ENCODE results near the gene INPP1. TPM values are rescaled to one million over a fixed set of nuclear protein-coding genes. Genes with fewer than 3 reads are reported as not detected.
"Not testable (repeated sequence)": the region's sequence is repeated elsewhere in the genome, so short reads cannot be mapped to it uniquely, and the experiment has no call there.

Gene INPP1, protein sequence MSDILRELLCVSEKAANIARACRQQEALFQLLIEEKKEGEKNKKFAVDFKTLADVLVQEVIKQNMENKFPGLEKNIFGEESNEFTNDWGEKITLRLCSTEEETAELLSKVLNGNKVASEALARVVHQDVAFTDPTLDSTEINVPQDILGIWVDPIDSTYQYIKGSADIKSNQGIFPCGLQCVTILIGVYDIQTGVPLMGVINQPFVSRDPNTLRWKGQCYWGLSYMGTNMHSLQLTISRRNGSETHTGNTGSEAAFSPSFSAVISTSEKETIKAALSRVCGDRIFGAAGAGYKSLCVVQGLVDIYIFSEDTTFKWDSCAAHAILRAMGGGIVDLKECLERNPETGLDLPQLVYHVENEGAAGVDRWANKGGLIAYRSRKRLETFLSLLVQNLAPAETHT
- total RNA-seq: 11.0 TPM

DNA sequence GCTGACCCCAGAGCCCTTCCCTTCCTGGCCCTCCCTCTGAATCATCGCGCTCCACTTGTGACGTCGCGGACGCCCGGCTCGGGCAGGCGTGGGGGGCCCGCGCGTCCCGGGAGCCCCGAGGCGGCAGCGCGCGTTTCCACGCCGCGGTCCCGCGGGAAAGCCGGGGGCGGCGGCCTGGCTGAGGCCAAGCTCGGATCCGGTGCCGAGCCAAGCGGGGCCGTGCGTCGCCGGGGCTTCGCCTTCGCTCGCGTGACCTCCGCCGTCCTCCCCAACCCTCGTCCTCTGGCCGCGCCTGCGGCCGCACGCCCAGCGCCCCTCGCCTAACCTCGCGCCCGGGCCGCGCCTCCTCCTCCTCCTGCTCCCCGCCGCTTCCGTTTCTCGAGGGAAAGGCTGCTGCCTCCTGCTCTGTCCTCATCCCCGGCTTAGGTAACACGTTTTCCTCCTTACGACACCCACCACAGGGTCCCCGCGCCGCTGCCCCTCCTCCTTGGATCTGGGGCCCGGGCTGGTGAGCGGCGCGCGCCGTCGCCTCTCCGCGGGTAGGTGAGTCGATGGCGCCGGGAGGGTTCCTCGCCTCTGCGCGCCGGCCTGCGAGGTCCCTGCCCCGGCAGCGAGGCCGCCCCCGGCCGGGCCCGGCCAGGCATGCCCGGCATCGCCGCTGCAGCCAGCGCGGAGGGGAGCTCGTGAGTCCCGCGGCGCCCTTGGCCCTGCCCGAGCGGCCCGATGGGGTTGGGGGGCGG, at the start of gene INPP1:
TSS of gene INPP1 (plus strand) at position 54 of the 740 bp plus-strand sequence. CDS start 16,514 bp downstream, outside the sequence.
- DNase-seq (ENCODE audit: low spot score in 2 of 2): peak; percentile 63 to 77
- FAIRE-seq: no peak

DNA sequence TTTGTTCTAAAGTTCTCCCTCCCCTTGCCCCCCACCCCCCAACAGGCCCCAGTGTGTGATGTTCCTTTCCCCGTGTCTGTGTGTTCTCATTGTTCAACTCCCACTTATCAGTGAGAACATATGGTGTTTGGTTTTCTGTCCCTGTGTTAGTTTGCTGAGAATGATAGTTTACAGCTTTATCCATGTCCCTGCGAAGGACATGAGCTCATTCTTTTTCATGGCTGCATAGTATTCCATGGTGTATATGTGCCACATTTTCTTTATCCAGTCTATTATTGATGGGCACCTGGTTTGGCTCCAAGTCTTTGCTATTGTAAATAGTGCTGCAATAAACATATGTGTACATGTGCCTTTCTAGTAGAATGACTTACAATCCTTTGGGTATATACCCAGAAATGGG, 45.5 kb upstream of the INPP1 start:
- FAIRE-seq; DNase-seq (ENCODE audit: low spot score in 2 of 2): not testable (repeated sequence)

DNA sequence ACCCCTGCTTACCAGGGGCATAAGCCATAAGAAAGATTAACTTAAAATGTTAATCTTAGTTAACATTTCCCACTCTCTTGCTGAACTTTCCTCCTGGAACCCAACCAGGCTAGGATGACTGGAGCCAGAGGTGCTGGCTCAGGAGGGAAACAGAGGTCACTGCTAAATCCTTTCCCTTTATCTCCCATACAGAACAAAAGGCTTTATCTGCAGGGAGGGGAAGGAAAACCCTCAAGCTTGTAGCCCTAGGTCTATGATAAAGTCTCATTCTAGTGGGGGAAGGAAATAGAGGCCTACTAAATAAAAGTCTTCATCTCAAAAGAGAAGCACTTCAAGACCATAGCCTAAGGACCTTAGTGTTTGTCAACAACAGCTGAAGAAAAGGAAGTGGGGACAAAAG, 42.4 kb upstream of the INPP1 start:
- no peak for DNase-seq (ENCODE audit: low spot score in 2 of 2)
- no peak for FAIRE-seq

- no peak for DNase-seq (ENCODE audit: low spot score in 2 of 2)
- FAIRE-seq: no peak
Observed at GRCh38 chr2:190302052-190302451, 41.3 kb upstream of the INPP1 start.

DNA sequence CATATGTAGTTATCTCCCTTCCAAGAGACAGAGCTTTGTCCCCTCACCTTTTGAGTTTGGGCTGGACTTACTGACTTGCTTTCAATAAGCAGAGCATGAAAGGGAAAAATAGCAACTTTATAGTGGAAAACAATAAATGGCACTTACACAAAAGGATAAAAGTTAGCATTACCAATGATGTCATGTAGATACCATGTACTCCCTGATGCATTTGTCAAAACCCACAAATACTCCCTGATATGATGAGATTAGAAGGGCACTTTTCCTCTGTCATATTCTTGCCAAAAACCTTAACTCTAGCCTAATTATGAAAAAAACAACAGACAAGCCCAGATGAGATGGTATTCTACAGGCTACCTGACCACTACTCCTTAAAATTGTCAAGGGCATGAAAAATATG, 39.7 kb upstream of the INPP1 start:
- no peak for DNase-seq (ENCODE audit: low spot score in 2 of 2)

DNA sequence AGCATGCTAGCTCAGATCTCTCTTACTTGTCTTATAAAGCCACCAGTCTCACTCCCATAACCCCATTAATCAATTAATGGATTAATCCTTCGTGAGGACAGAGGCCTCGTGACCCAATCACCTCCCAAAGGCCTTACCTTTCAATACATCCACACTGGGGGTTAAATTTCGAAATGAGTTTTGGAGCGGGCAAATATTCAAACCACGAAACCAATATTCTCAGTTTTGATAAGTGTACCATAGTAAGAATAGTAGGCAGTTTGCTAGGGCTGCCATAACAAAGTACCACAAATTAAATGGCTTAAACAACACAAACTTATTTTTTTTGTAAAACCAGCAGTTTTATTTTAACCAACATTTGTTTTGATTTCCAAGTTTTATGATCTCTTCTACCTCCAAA, 39.0 kb upstream of the INPP1 start:
- no peak for DNase-seq (ENCODE audit: low spot score in 2 of 2)
- FAIRE-seq: no peak

More for the DNA sequence above, 39.7 kb upstream of the INPP1 start:
- FAIRE-seq: no peak

- DNase-seq (ENCODE audit: low spot score in 2 of 2): no peak
- FAIRE-seq: no peak
Observed at GRCh38 chr2:190308031-190308430, 35.4 kb upstream of the INPP1 start.

- DNase-seq (ENCODE audit: low spot score in 2 of 2) (no peak), FAIRE-seq (no peak)
Observed at GRCh38 chr2:190311893-190312634, 31.3 kb upstream of the INPP1 start.

- FAIRE-seq; DNase-seq (ENCODE audit: low spot score in 2 of 2): not testable (repeated sequence)
Observed at GRCh38 chr2:190312635-190313025, 30.8 kb upstream of the INPP1 start.

DNA sequence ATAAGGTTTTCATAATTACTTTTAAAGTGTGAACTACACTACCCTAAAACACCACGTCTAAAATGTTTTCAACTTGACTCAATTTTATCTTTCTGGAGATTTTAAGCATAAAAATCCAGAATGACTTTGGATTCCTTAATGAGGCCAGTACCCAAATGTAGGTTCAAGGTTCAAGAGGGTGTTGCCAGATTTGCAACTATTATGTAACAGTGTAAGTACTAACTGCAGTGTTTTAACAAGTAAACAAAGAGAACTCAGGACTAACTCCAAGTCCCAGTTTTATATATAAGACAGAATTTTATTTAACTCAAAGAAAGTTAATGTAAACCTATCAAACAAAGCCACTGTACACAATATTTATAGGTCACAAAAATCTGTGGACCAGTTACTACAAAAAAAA, 29.5 kb upstream of the INPP1 start:
- DNase-seq (ENCODE audit: low spot score in 2 of 2) (no peak), FAIRE-seq (peak; percentile 70)

DNA sequence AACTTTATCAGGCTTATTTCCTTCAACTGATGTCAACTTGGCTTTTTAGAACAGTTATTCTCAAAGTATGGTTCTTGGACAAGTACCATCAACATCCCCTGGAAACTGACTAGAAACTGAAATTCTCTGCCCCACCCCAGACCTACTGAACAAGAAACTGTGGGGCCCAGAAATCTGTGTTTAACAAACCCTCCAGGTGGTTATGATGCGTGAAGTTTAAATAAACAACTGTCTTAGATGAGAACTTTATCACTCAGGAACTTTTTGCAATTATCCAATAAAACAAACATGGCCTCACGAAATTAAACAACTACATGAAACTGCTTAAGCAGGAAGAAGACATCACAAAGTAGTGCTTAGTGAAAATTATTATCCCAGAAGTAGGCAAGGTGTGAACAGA, 28.1 kb upstream of the INPP1 start:
- FAIRE-seq: no peak
- DNase-seq (ENCODE audit: low spot score in 2 of 2): no peak

- DNase-seq (ENCODE audit: low spot score in 2 of 2): no peak
- no peak for FAIRE-seq
Observed at GRCh38 chr2:190318514-190318913, 24.9 kb upstream of the INPP1 start.

DNA sequence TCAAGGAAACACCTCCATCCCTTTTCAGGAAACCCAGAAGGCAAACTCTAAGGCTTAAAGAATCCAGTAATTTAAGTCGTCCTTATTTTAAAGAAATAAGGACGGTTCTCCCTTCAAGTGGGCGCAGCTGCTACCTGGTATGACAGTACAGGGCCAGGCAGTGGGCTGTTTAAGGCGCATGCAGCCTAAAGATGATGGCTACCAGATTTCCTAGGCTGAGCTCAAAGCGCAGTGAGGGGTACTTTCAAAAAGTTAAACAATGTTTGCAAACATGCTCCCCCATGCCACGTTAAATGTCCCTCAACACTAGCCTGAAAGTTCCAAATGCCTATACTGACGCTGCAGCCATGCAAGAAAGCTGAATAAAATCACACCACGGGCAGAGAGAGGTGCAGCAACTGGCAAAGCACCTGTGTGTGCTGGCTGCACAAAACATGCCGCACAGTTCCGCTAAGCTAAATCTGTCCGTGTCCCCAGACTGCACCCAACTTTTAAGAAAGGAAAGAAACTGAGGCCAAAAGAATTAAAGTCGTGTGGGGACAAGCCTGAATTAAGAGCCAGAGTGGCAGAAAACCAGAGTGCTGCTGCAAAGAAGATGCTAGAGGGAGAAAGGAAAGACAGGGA, 24.3 kb upstream of the INPP1 start:
- no peak for DNase-seq (ENCODE audit: low spot score in 2 of 2)
- no peak for FAIRE-seq

GRCh38 chr2:190319555-190320498, 23.6 kb upstream of the INPP1 start, which contains the start of gene HIBCH:
HIBCH (minus strand) TSS chr2:190319826; CDS start chr2:190319750, 76 bp downstream.
- DNase-seq (ENCODE audit: low spot score in 2 of 2): peak; percentile 63 to 78
- FAIRE-seq: peak; percentile 74

DNA sequence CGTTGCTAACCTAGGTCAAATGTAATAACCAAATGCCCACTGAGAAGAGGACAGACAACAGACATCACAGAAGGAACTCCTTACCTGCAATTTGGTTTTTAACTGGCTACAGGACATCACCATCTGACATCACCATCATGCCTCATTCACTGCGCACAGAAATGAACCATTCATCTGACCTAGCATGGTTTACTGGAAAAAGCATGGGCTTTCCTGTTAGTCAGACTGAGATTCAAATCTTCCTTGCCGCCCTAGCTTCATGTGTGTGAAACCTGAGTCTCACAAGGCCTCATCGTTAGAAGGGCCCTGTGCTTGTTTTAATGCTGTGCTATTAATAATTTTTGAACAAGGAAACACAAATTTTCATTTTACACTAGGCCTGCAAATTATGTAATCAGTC, 22.7 kb upstream of the INPP1 start:
- DNase-seq (ENCODE audit: low spot score in 2 of 2) (no peak), FAIRE-seq (no peak)

DNA sequence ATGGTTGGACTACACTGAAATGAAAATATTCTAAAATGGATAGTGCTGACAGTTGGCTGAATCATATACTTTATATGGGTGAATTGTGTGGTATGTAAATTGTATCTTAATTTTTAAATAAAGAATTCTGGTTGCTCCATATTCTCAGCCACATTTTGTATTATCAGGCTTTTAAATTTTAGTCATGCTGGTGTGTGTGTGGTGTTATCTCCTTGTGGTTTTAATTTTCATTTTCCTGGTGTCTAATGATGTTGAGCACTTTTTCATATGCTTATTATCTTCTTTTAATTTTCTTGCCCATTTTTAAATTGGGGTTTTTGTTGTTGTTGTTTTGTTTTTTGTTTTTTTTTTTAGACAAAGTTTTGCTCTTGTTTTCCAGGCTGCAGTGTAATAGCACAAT, 20.0 kb upstream of the INPP1 start:
- FAIRE-seq (no peak), DNase-seq (ENCODE audit: low spot score in 2 of 2) (no peak)

DNA sequence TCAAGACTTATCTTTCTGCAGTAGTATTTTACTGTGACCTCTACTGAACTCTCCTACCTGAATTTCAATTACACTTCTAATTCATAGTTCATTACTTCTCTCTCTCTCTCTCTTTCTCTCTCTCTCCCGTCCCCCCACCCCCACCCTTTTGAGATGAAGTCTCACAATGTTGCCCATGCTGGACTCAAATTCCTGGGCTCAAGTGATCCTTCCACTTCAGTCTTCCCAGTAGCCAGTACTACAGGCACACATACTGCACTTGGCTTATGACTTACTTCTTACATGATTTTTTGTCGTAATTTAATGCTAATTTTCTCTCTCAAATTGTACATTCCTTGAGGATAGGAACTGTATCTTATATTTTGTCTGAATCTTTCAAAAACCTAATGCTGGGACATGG, 17.8 kb upstream of the INPP1 start:
- FAIRE-seq: no peak

GRCh38 chr2:190327867-190328572, 15.4 kb upstream of the INPP1 start:
- no peak for FAIRE-seq
- DNase-seq (ENCODE audit: low spot score in 2 of 2): no peak

More for the DNA sequence above, 17.8 kb upstream of the INPP1 start:
- no peak for DNase-seq (ENCODE audit: low spot score in 2 of 2)

Data from frontal cortex (tissue), 4 donors.